HAP-1 (cell line): ENCODE measurements around the gene RANBP17.
A peak's percentile ranks its signal among the peaks of the same experiment; 100 is the strongest.
"Not testable (repeated sequence)": the region's sequence is repeated elsewhere in the genome, so short reads cannot be mapped to it uniquely, and the experiment has no call there.

Source experiments
- DNase-seq, 2 experiments: peaks; one replicate each; pipeline ENCODE4 v3.0.0-alpha.2; 2016 to 2020; ENCODE audit warnings: low spot score in 2 of 2
- H3K27me3 ChIP-seq: fragments of 250-450 bp; sonication (Bioruptor Pico); 2 replicates; pipeline ENCODE4 v1.5.1; 2020; ENCODE audit warnings: low read depth, mild to moderate bottlenecking, moderate library complexity
- H3K36me3 ChIP-seq: fragments of 250-450 bp; sonication (Bioruptor Pico); replicated peaks from 2 replicates; pipeline ENCODE4 v1.5.1; 2020; ENCODE audit warnings: mild to moderate bottlenecking
- H3K4me1 ChIP-seq: fragments of 250-450 bp; sonication (Bioruptor Pico); 2 replicates; pipeline ENCODE4 v1.5.1; 2020; ENCODE audit warnings: mild to moderate bottlenecking
- H3K4me3 ChIP-seq: fragments of 250-450 bp; sonication (Bioruptor Pico); 2 replicates; pipeline ENCODE4 v1.5.1; 2020; ENCODE audit warnings: mild to moderate bottlenecking, moderate library complexity
- H3K9me3 ChIP-seq: fragments of 250-450 bp; sonication (Bioruptor Pico); 2 replicates; pipeline ENCODE4 v1.5.1; 2020; ENCODE audit warnings: mild to moderate bottlenecking, moderate library complexity
- in situ Hi-C: fragments of 300-500 bp; cut with MboI; formaldehyde crosslinking; loops from 3 replicates; pipeline ENCODE4 v1.14.3; 2020; ENCODE audit warnings: low sequenced_read_pairs, inconsistent platforms, mixed read lengths

Gene RANBP17

GRCh38 chr5:171272996-171273970 lies 411.5 kb downstream of the RANBP17 start:
- peak in 1 of 2 experiments; percentile 18 for DNase-seq
- Histone ChIP-seq H3K36me3 (no peaks in the 10 kb centered on the region), H3K4me1 (no peaks in the 10 kb centered on the region; the same call in 1 of the 2 replicates), H3K4me3 (no peak overlapping the region), H3K9me3 (no peaks in the 10 kb centered on the region), H3K27me3 (peaks cover 13% of the 10 kb centered on the region)
- in situ Hi-C loops, result no loop called here

- Histone ChIP-seq H3K9me3 (no peaks in the 10 kb centered on the region), H3K4me1 (no peaks in the 10 kb centered on the region; the same call in 1 of the 2 replicates), H3K4me3 (no peak overlapping the region), H3K27me3 (0 out of 2 replicates have a peak, but pooled peaks cover 2% of the 10 kb centered on the region), H3K36me3 (no peaks in the 10 kb centered on the region)
- DNase-seq, result peak; percentile 6 to 9
- in situ Hi-C loops, result no loop called here
Measured at GRCh38 chr5:171275841-171276544, 414.2 kb downstream of the RANBP17 start.

- no peaks in the 10 kb centered on the region for H3K9me3 ChIP-seq
- in situ Hi-C loops, result no loop called here
- no peak for DNase-seq
Measured at GRCh38 chr5:171283753-171284152, 421.9 kb downstream of the RANBP17 start.

GRCh38 chr5:171285465-171285864 lies 423.6 kb downstream of the RANBP17 start:
- in situ Hi-C loops, result no loop called here
- no peak overlapping the region for H3K4me3 ChIP-seq
- H3K4me1 ChIP-seq, result no peaks in the 10 kb centered on the region
- no peaks in the 10 kb centered on the region for H3K9me3 ChIP-seq
- no peak for DNase-seq
- no peaks in the 10 kb centered on the region for H3K36me3 ChIP-seq
- no peaks in the 10 kb centered on the region for H3K27me3 ChIP-seq

More at GRCh38 chr5:171283753-171284152, 421.9 kb downstream of the RANBP17 start:
- Histone ChIP-seq H3K27me3 (0 out of 2 replicates have a peak, but pooled peaks cover 2% of the 10 kb centered on the region), H3K4me1 (no peaks in the 10 kb centered on the region), H3K36me3 (no peaks in the 10 kb centered on the region), H3K4me3 (no peak overlapping the region)

- in situ Hi-C loops, result no loop called here
Measured at GRCh38 chr5:171288066-171288465, 426.2 kb downstream of the RANBP17 start.

GRCh38 chr5:171291371-171291770 lies 429.6 kb downstream of the RANBP17 start:
- H3K27me3 ChIP-seq, result no peaks in the 10 kb centered on the region
- H3K9me3 ChIP-seq, result no peaks in the 10 kb centered on the region
- no peak overlapping the region for H3K4me3 ChIP-seq
- H3K4me1 ChIP-seq, result no peaks in the 10 kb centered on the region
- H3K36me3 ChIP-seq, result no peaks in the 10 kb centered on the region
- in situ Hi-C loops, result no loop called here
- DNase-seq, result no peak

More at GRCh38 chr5:171288066-171288465, 426.2 kb downstream of the RANBP17 start:
- no peak for DNase-seq
- Histone ChIP-seq H3K4me1 (no peaks in the 10 kb centered on the region), H3K27me3 (no peaks in the 10 kb centered on the region), H3K9me3 (no peaks in the 10 kb centered on the region), H3K36me3 (no peaks in the 10 kb centered on the region), H3K4me3 (no peak overlapping the region)

- in situ Hi-C loops, result no loop called here
- H3K27me3 ChIP-seq, result peaks cover 2% of the 10 kb centered on the region; the same call in 1 of the 2 replicates
- H3K36me3 ChIP-seq, result no peaks in the 10 kb centered on the region
- no peaks in the 10 kb centered on the region for H3K4me1 ChIP-seq
- no peak overlapping the region for H3K4me3 ChIP-seq
- no peaks in the 10 kb centered on the region for H3K9me3 ChIP-seq
- DNase-seq, result no peak
Measured at GRCh38 chr5:171295299-171295698, 433.5 kb downstream of the RANBP17 start.

- in situ Hi-C loops, result no loop called here
- Histone ChIP-seq H3K27me3 (peaks cover 2% of the 10 kb centered on the region; the same call in 1 of the 2 replicates), H3K4me1 (no peaks in the 10 kb centered on the region), H3K4me3 (no peak overlapping the region), H3K36me3 (no peaks in the 10 kb centered on the region), H3K9me3 (no peaks in the 10 kb centered on the region)
- no peak for DNase-seq
Measured at GRCh38 chr5:171295801-171296200, 434.0 kb downstream of the RANBP17 start.

- DNase-seq, H3K4me1 ChIP-seq, H3K4me3 ChIP-seq, H3K27me3 ChIP-seq, in situ Hi-C loops, H3K36me3 ChIP-seq, H3K9me3 ChIP-seq: not testable (repeated sequence)
Measured at GRCh38 chr5:171297941-171298340, 436.1 kb downstream of the RANBP17 start.

- H3K9me3 ChIP-seq, result no peaks in the 10 kb centered on the region
- in situ Hi-C loops, result no loop called here
- no peak overlapping the region for H3K4me3 ChIP-seq
- no peaks in the 10 kb centered on the region for H3K4me1 ChIP-seq
- H3K27me3 ChIP-seq, result peaks cover 11% of the 10 kb centered on the region
- no peak for DNase-seq
- H3K36me3 ChIP-seq, result no peaks in the 10 kb centered on the region
Measured at GRCh38 chr5:171299228-171299627, 437.4 kb downstream of the RANBP17 start.

GRCh38 chr5:171299851-171300250 lies 438.0 kb downstream of the RANBP17 start:
- no peaks in the 10 kb centered on the region for H3K36me3 ChIP-seq
- no peak overlapping the region for H3K4me3 ChIP-seq
- peaks cover 14% of the 10 kb centered on the region for H3K27me3 ChIP-seq
- DNase-seq, result no peak
- H3K4me1 ChIP-seq, result no peaks in the 10 kb centered on the region
- no peaks in the 10 kb centered on the region for H3K9me3 ChIP-seq
- in situ Hi-C loops, result no loop called here

- no peak overlapping the region for H3K4me3 ChIP-seq
- H3K27me3 ChIP-seq, result peaks cover 19% of the 10 kb centered on the region
- no peaks in the 10 kb centered on the region for H3K9me3 ChIP-seq
- no peaks in the 10 kb centered on the region for H3K4me1 ChIP-seq
- H3K36me3 ChIP-seq, result no peaks in the 10 kb centered on the region
- no peak for DNase-seq
- in situ Hi-C loops, result no loop called here
Measured at GRCh38 chr5:171300358-171300757, 438.5 kb downstream of the RANBP17 start.

- H3K27me3 ChIP-seq, result peaks cover 72% of the 10 kb centered on the region
- in situ Hi-C loops, result no loop called here
- DNase-seq, result no peak
Measured at GRCh38 chr5:171306166-171306565, 444.3 kb downstream of the RANBP17 start.

More at GRCh38 chr5:171306166-171306565, 444.3 kb downstream of the RANBP17 start:
- Histone ChIP-seq H3K4me3 (no peak overlapping the region), H3K9me3 (no peaks in the 10 kb centered on the region), H3K4me1 (no peaks in the 10 kb centered on the region), H3K36me3 (no peaks in the 10 kb centered on the region)
